AG09319 (cell line): ENCODE measurements around the gene RAB27B.

Experiments
- DNase-seq: peaks from one replicate; pipeline ENCODE4 v3.0.0-alpha.2; 2010; ENCODE audit warnings: low read depth; ENCODE audit errors: extremely low read depth
- CTCF ChIP-seq: IDR thresholded peaks from 2 replicates; pipeline ENCODE4 v1.5.1; 2011; ENCODE audit warnings: low read depth, mild to moderate bottlenecking, inconsistent platforms, low read length, moderate library complexity

Gene RAB27B

GRCh38 chr18:54883816-54884604, 55.7 kb downstream of the RAB27B start:
- TF ChIP-seq CTCF, result no peak
- DNase-seq, result no peak

DNA sequence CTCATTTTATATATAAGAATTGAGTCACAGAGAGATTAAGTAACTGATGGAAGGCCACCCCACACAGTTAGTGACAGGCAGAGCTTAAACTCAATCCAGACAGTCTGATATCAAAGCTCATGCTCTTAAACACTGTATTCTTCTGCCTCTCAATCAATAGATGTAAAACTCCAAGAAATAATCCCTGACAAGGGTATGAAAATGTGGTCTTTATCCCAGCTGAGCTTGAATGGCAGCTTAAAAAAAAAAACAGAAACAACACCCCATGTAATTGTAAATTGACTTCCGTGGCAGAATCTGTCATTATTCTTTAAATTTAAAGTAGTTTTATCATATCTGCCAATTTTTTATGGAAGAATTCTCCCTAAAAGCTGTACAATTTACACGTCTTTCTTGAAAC, 60.1 kb downstream of the RAB27B start:
- TF ChIP-seq CTCF, result no peak
- no peak for DNase-seq

GRCh38 chr18:54888933-54889332, 60.7 kb downstream of the RAB27B start:
- no peak for DNase-seq
- TF ChIP-seq CTCF, result no peak

DNA sequence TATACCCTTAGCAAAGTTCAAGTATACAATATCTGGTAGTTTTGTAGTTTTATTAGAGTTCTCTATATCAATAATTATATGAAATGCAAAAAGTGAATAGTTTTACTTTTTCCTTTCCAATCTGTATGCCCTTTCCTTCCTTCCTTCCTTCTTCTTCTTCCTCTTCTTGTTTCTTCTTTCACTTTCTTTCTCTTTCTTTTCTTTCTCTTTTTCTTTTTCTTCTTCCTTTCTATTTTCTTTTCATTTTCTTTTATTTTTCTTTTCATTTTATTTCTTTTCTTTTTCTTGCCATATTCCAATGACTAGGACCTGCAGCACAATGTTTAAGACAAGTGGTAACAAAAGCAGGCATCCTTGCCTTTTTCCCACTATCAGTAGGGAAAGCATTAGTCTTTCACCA, 71.2 kb downstream of the RAB27B start:
- TF ChIP-seq CTCF, result no peak
- no peak for DNase-seq

GRCh38 chr18:54900290-54900689, 72.0 kb downstream of the RAB27B start:
- no peak for DNase-seq
- no peak for TF ChIP-seq CTCF

- TF ChIP-seq CTCF, result no peak
- no peak for DNase-seq
Measured at GRCh38 chr18:54904581-54904980, 76.3 kb downstream of the RAB27B start.

- DNase-seq, result no peak
- TF ChIP-seq CTCF, result no peak
Measured at GRCh38 chr18:54905629-54906028, 77.4 kb downstream of the RAB27B start.
